ENCODE measurements around the gene TUBA8. TPM values are rescaled to one million over a fixed set of nuclear protein-coding genes. Genes with fewer than 3 reads are reported as not detected.
A peak's percentile ranks its signal among the peaks of the same experiment; 100 is the strongest.
"Not testable (repeated sequence)": the region's sequence is repeated elsewhere in the genome, so short reads cannot be mapped to it uniquely, and the experiment has no call there.

TUBA8 gene
- total RNA-seq, result 1 to 10 TPM; 1.2 to 1.5 TPM

- Mint-ChIP-seq H3K27me3 (peaks cover 70% of the 10 kb centered on the region), H3K4me3 (peak within 1 kb of the TSS; percentile 56), H3K36me3 (peaks cover 23% of the 10 kb centered on the region), H3K9me3 (peaks cover 12% of the 10 kb centered on the region), H3K27ac (no peak within 1 kb of the TSS), H3K4me1 (peaks cover 30% of the 10 kb centered on the region)
- DNase-seq, result peak; percentile 53
Measured at GRCh38 chr22:18110194-18110953, at the start of gene TUBA8. Gene TUBA8, plus strand, starts transcription at chr22:18110809. Its CDS starts 57 bp downstream, at chr22:18110866.

GRCh38 chr22:18062421-18062820 lies 48.2 kb upstream of the TUBA8 start:
- no peaks in the 10 kb centered on the region for H3K4me1 Mint-ChIP-seq
- no peak overlapping the region for H3K4me3 Mint-ChIP-seq
- no peaks in the 10 kb centered on the region for H3K9me3 Mint-ChIP-seq
- peaks cover 26% of the 10 kb centered on the region for H3K27me3 Mint-ChIP-seq
- no peaks in the 10 kb centered on the region for H3K36me3 Mint-ChIP-seq
- no peak for DNase-seq
- no peak overlapping the region for H3K27ac Mint-ChIP-seq

DNA sequence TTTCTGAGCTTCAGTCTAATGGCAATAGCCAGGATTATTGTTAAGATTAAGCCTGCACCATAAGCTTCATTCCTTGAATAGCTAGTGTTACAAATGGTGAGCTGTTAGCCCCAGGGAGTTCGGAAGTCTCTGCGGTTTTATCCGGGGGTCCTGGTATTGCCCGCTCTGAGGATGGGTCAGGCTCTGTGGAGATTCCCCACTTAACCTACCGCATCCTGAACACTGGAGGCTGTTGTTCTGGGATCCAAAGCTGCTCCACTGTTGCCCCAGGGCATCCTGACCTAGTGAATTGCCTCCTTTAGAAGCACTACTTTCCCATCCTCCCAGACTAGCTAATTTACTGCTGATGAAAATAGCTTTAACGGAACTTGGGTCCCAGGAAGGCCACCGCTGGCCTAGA lies 47.3 kb upstream of the TUBA8 start:
- no peak overlapping the region for H3K4me3 Mint-ChIP-seq
- H3K27me3 Mint-ChIP-seq, result peaks cover 26% of the 10 kb centered on the region
- no peak for DNase-seq
- no peaks in the 10 kb centered on the region for H3K4me1 Mint-ChIP-seq
- H3K27ac Mint-ChIP-seq, result no peak overlapping the region
- no peaks in the 10 kb centered on the region for H3K36me3 Mint-ChIP-seq
- H3K9me3 Mint-ChIP-seq, result no peaks in the 10 kb centered on the region

DNA sequence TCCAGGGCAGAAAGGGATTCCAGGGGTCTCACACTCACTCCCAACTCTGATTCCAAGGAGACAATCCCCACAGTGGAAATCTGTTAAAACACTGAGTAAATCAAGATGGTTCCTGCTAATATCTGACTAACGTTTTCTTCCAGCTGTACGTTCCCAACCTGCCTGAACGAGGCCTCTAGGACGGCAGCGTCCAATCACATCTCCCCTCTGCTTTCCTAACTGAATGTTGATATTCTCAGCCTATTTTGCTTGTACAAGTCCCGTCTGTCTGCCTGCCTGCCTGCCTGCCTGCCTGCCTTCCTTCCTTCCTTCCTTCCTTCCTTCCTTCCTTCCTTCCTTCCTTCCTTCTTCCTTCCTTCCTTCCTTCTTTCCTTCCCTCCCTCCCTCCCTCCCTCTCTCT lies 46.9 kb upstream of the TUBA8 start:
- not testable (repeated sequence) for H3K4me1 Mint-ChIP-seq, H3K4me3 Mint-ChIP-seq, DNase-seq, H3K27ac Mint-ChIP-seq, H3K36me3 Mint-ChIP-seq, H3K9me3 Mint-ChIP-seq
- H3K27me3 Mint-ChIP-seq, result peaks cover 26% of the 10 kb centered on the region

- Mint-ChIP-seq H3K27me3 (peaks cover 26% of the 10 kb centered on the region), H3K9me3 (no peaks in the 10 kb centered on the region), H3K4me3 (no peak overlapping the region), H3K36me3 (no peaks in the 10 kb centered on the region), H3K27ac (no peak overlapping the region), H3K4me1 (no peaks in the 10 kb centered on the region)
- DNase-seq, result no peak
Measured at GRCh38 chr22:18064636-18065035, 46.0 kb upstream of the TUBA8 start.

- peaks cover 22% of the 10 kb centered on the region for H3K27me3 Mint-ChIP-seq
- no peaks in the 10 kb centered on the region for H3K4me1 Mint-ChIP-seq
- H3K27ac Mint-ChIP-seq, result no peak overlapping the region
- no peaks in the 10 kb centered on the region for H3K9me3 Mint-ChIP-seq
- H3K4me3 Mint-ChIP-seq, result no peak overlapping the region
- DNase-seq, result no peak
- H3K36me3 Mint-ChIP-seq, result no peaks in the 10 kb centered on the region
Measured at GRCh38 chr22:18065256-18065655, 45.4 kb upstream of the TUBA8 start.

- no peaks in the 10 kb centered on the region for H3K36me3 Mint-ChIP-seq
- H3K27ac Mint-ChIP-seq, result no peak overlapping the region
- H3K4me3 Mint-ChIP-seq, result no peak overlapping the region
- no peaks in the 10 kb centered on the region for H3K9me3 Mint-ChIP-seq
- peaks cover 22% of the 10 kb centered on the region for H3K27me3 Mint-ChIP-seq
- DNase-seq, result no peak
- H3K4me1 Mint-ChIP-seq, result no peaks in the 10 kb centered on the region
Measured at GRCh38 chr22:18066181-18066859, 44.3 kb upstream of the TUBA8 start.

GRCh38 chr22:18067121-18067520 lies 43.5 kb upstream of the TUBA8 start:
- DNase-seq, result no peak
- no peaks in the 10 kb centered on the region for H3K36me3 Mint-ChIP-seq
- H3K27me3 Mint-ChIP-seq, result peaks cover 22% of the 10 kb centered on the region
- no peaks in the 10 kb centered on the region for H3K9me3 Mint-ChIP-seq
- H3K4me3 Mint-ChIP-seq, result no peak overlapping the region
- H3K27ac Mint-ChIP-seq, result no peak overlapping the region
- H3K4me1 Mint-ChIP-seq, result no peaks in the 10 kb centered on the region

GRCh38 chr22:18067548-18068341 lies 42.9 kb upstream of the TUBA8 start:
- Mint-ChIP-seq H3K4me3 (no peak overlapping the region), H3K36me3 (no peaks in the 10 kb centered on the region), H3K27me3 (peaks cover 22% of the 10 kb centered on the region), H3K27ac (no peak overlapping the region), H3K4me1 (no peaks in the 10 kb centered on the region), H3K9me3 (no peaks in the 10 kb centered on the region)
- DNase-seq, result no peak

GRCh38 chr22:18068381-18068988 lies 42.1 kb upstream of the TUBA8 start:
- Mint-ChIP-seq H3K27me3 (peaks cover 22% of the 10 kb centered on the region), H3K4me3 (no peak overlapping the region), H3K27ac (no peak overlapping the region), H3K36me3 (no peaks in the 10 kb centered on the region), H3K4me1 (no peaks in the 10 kb centered on the region), H3K9me3 (no peaks in the 10 kb centered on the region)
- no peak for DNase-seq

DNA sequence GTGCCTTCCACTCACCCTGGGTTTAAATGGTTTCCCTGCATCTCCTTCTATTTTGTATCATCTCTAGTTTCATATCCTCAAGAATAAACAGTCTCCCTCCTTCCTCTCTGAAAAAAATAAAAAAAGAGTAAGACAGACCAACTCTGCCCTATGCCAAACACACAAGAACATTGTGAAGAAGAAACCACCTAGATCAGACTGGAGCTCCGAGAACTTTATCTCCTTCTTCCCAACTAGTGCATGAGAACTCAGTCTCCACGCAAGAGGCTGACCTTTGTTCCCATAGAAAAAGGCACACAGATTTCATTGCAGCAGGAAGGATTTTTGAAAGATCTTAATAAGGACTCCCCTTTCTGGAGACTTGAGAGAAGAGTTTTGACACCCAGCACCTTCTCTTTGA lies 41.6 kb upstream of the TUBA8 start:
- Mint-ChIP-seq H3K9me3 (no peaks in the 10 kb centered on the region), H3K27me3 (peaks cover 22% of the 10 kb centered on the region), H3K36me3 (no peaks in the 10 kb centered on the region), H3K27ac (no peak overlapping the region), H3K4me1 (no peaks in the 10 kb centered on the region), H3K4me3 (no peak overlapping the region)
- DNase-seq, result no peak

- H3K4me1 Mint-ChIP-seq, result no peaks in the 10 kb centered on the region
- no peak overlapping the region for H3K4me3 Mint-ChIP-seq
- H3K36me3 Mint-ChIP-seq, result no peaks in the 10 kb centered on the region
- DNase-seq, result no peak
- no peak overlapping the region for H3K27ac Mint-ChIP-seq
- H3K27me3 Mint-ChIP-seq, result peaks cover 14% of the 10 kb centered on the region
- H3K9me3 Mint-ChIP-seq, result no peaks in the 10 kb centered on the region
Measured at GRCh38 chr22:18070041-18070440, 40.6 kb upstream of the TUBA8 start.

- no peak overlapping the region for H3K27ac Mint-ChIP-seq
- peaks cover 7% of the 10 kb centered on the region for H3K27me3 Mint-ChIP-seq
- H3K4me3 Mint-ChIP-seq, result no peak overlapping the region
- H3K9me3 Mint-ChIP-seq, result no peaks in the 10 kb centered on the region
- no peaks in the 10 kb centered on the region for H3K4me1 Mint-ChIP-seq
- H3K36me3 Mint-ChIP-seq, result no peaks in the 10 kb centered on the region
- no peak for DNase-seq
Measured at GRCh38 chr22:18070556-18071306, 39.9 kb upstream of the TUBA8 start.

- H3K36me3 Mint-ChIP-seq, DNase-seq, H3K27me3 Mint-ChIP-seq, H3K4me3 Mint-ChIP-seq, H3K27ac Mint-ChIP-seq, H3K4me1 Mint-ChIP-seq, H3K9me3 Mint-ChIP-seq: not testable (repeated sequence)
Measured at GRCh38 chr22:18071307-18071967, 39.2 kb upstream of the TUBA8 start.

Measured in activated naive CD8-positive, alpha-beta T cell treated with anti-CD3 and anti-CD28 coated beads for 36 hours (primary cell).